Measurements from ENCODE around the gene NPTX1. TPM values are rescaled to one million over a fixed set of nuclear protein-coding genes. Genes with fewer than 3 reads are reported as not detected.

Gene NPTX1
- polyA plus RNA-seq, 2 of the 4 experiments (the other 2 are of a cell fraction), result 43.6 to 109 TPM

- no peak for TF ChIP-seq USF2 (IDR thresholded peaks at IDR 0.05)
- TF ChIP-seq CHD4 (IDR thresholded peaks at IDR 0.05; ENCODE audit: borderline replicate concordance), result 0 out of 2 replicates have a peak, but pooled peaks have one; percentile 8
- TF ChIP-seq HMGXB4 (CRISPR knock-in tag; IDR thresholded peaks at IDR 0.05; ENCODE audit: borderline replicate concordance), result 0 out of 2 replicates have a peak, but pooled peaks have one; percentile 71
- TF ChIP-seq ATOH8 (CRISPR knock-in tag; IDR thresholded peaks at IDR 0.05; ENCODE audit: low read depth), result no peak
- 0 out of 2 replicates have a peak, but pooled peaks have one; percentile 64 for TF ChIP-seq RNF2 (IDR thresholded peaks at IDR 0.05; ENCODE audit: borderline replicate concordance, low read depth)
- TF ChIP-seq RCOR1 (IDR thresholded peaks at IDR 0.05; ENCODE audit: low read depth, low read length), result no peak
- TF ChIP-seq E2F6 (IDR thresholded peaks at IDR 0.05; ENCODE audit: borderline replicate concordance, low read depth), result no peak
- TF ChIP-seq HDAC2 (IDR thresholded peaks at IDR 0.05), result peak; percentile 78; the same call in 1 of the 2 replicates
- no peak for TF ChIP-seq BHLHE40 (IDR thresholded peaks at IDR 0.05; ENCODE audit: low read depth, low read length)
- no peak for TF ChIP-seq HEYL (CRISPR knock-in tag; IDR thresholded peaks at IDR 0.05)
- TF ChIP-seq ZFP36 (IDR thresholded peaks at IDR 0.05; ENCODE audit: borderline replicate concordance, partially characterized antibody), result no peak
- TF ChIP-seq, protein P1, sequence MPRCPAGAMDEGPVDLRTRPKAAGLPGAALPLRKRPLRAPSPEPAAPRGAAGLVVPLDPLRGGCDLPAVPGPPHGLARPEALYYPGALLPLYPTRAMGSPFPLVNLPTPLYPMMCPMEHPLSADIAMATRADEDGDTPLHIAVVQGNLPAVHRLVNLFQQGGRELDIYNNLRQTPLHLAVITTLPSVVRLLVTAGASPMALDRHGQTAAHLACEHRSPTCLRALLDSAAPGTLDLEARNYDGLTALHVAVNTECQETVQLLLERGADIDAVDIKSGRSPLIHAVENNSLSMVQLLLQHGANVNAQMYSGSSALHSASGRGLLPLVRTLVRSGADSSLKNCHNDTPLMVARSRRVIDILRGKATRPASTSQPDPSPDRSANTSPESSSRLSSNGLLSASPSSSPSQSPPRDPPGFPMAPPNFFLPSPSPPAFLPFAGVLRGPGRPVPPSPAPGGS (IDR thresholded peaks at IDR 0.05), result no peak
- TF ChIP-seq EHF (CRISPR knock-in tag; IDR thresholded peaks at IDR 0.05), result peak; percentile 76; the same call in 1 of the 2 replicates
These were observed 22.3 kb downstream of the NPTX1 start (continued) for GRCh38 chr17:80453998-80454556.

GRCh38 chr17:80453126-80453997 lies 23.0 kb downstream of the NPTX1 start:
- peaks cover 15% of the 10 kb centered on the region for H3K4me1 ChIP-seq
- TF ChIP-seq RNF2 (IDR thresholded peaks at IDR 0.05; ENCODE audit: borderline replicate concordance, low read depth) (no peak), CHD4 (IDR thresholded peaks at IDR 0.05; ENCODE audit: borderline replicate concordance) (0 out of 2 replicates have a peak, but pooled peaks have one; percentile 70)
- H3K27ac ChIP-seq, result peak overlapping the region; percentile 96 to 99; a peak in 5 of 6 replicates
- DNase-seq (ENCODE audit: low read depth in 1 of 2, low spot score in 1 of 2) (no peak), ATAC-seq (no peak), FAIRE-seq (no peak)
- H3K9me3 ChIP-seq, result no peaks in the 10 kb centered on the region
- ChIA-PET CTCF (interaction anchor here (0.7 to 1.8 kb wide), 6 partner anchors 21 to 512 kb away, joined by 3 to 6 read pairs (median 3); no protein-coding TSS in a partner anchor), POLR2A (interaction anchor here (0.5 to 2.5 kb wide), 6 partner anchors 12 to 656 kb away, joined by 4 to 35 read pairs (median 8); partner anchors contain the start of genes CBX8 and ENDOV)
- peak overlapping the region; percentile 84 for H3K4me2 ChIP-seq
- WGBS (ENCODE audit: missing lambda C conversion rate), result 82% methylated on average over 19 of the region's 19 CpGs
- peak overlapping the region; percentile 77 for H3K4me3 ChIP-seq
